NCI-H82 (cell line): ENCODE measurements around the gene MINAR2.

Source experiments
- DNase-seq: peaks from one replicate; lab custom pipeline; 2025; lab: John Stamatoyannopoulos, UW

MINAR2 gene, protein sequence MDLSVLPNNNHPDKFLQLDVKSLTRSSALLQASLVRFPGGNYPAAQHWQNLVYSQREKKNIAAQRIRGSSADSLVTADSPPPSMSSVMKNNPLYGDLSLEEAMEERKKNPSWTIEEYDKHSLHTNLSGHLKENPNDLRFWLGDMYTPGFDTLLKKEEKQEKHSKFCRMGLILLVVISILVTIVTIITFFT

GRCh38 chr5:129747572-129748407, at the start of gene MINAR2:
Gene MINAR2 (plus strand): TSS chr5:129748094. CDS start chr5:129748191, 97 bp downstream.
- DNase-seq = no peak

GRCh38 chr5:129698661-129699060, 49.2 kb upstream of the MINAR2 start:
- no peak for DNase-seq

DNA sequence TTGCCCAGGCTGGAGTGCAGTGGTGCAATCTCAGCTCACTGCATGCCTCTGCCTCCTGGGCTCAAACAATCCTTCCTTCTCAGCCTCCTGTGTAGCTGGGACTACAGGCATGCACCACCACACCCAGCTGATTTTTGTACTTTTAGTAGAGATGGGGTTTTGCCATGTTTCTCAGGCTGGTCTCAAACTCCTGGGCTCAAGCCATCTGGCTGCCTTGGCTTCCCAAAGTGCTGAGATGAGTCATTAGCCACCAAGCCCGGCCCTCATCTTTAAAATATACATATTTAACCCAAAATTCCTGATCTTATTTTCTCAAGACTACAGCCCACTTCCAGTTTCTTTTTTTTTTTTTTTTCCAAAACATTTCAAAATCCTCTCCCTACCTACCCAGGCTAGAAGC, 31.7 kb upstream of the MINAR2 start:
- no peak for DNase-seq

GRCh38 chr5:129716651-129717050, 31.2 kb upstream of the MINAR2 start:
- DNase-seq = no peak

GRCh38 chr5:129717751-129718310, 30.1 kb upstream of the MINAR2 start:
- no peak for DNase-seq

DNA sequence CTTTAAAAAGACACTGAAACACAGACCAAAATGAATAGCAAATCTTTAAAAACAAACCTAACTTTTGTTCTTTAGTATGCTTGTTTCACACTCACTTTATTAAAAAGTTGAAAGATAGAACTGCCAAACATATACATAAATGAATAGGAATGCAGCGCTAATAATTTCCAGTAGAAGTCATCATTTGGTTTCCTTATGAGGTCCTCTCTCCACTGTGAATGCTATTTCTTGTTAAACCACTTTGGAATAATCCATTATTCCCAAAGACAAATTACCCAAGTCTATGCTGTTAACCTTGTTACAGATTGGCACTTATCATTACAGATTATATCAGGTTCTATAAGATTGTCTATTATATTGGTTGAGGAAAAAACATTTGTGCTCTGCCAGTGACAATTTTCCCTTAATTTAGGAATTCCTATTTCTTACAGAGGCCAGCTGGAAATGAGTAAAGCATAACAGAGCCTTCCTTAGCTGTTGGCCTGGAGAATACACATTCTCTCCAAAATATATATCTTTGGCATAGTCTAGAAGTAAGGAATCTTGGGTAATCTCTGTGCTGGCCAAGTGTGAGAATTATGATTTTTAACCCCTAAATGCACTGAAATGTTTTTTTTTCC, 29.3 kb upstream of the MINAR2 start:
- no peak for DNase-seq

- DNase-seq = no peak
Observed at GRCh38 chr5:129724222-129724621, 23.7 kb upstream of the MINAR2 start.

GRCh38 chr5:129724647-129725046, 23.2 kb upstream of the MINAR2 start:
- DNase-seq = no peak

- no peak for DNase-seq
Observed at GRCh38 chr5:129739773-129740172, 8.1 kb upstream of the MINAR2 start.

- peak; percentile 5 for DNase-seq
Observed at GRCh38 chr5:129743541-129744187, 4.2 kb upstream of the MINAR2 start.

GRCh38 chr5:129745997-129746396, 1.9 kb upstream of the MINAR2 start:
- no peak for DNase-seq

DNA sequence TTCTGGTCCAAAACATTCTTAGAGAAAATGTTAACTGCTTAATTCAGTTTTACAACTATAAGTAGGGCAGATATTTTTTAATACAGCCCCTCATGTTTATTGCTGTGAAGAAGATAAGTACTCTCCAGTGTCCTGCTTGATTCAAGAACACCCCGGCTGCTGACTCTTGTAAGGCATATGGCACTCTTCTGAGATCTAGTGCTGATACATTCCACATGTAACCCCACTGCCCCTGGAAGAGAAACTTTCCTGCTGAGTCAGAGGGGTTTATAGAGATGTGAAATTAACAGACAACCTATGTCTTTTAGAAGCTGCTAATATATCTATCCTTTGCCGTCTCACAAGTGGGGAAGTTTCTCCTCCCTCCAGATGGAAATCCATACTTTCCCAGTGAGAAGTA, 1.0 kb upstream of the MINAR2 start:
- DNase-seq = no peak

DNA sequence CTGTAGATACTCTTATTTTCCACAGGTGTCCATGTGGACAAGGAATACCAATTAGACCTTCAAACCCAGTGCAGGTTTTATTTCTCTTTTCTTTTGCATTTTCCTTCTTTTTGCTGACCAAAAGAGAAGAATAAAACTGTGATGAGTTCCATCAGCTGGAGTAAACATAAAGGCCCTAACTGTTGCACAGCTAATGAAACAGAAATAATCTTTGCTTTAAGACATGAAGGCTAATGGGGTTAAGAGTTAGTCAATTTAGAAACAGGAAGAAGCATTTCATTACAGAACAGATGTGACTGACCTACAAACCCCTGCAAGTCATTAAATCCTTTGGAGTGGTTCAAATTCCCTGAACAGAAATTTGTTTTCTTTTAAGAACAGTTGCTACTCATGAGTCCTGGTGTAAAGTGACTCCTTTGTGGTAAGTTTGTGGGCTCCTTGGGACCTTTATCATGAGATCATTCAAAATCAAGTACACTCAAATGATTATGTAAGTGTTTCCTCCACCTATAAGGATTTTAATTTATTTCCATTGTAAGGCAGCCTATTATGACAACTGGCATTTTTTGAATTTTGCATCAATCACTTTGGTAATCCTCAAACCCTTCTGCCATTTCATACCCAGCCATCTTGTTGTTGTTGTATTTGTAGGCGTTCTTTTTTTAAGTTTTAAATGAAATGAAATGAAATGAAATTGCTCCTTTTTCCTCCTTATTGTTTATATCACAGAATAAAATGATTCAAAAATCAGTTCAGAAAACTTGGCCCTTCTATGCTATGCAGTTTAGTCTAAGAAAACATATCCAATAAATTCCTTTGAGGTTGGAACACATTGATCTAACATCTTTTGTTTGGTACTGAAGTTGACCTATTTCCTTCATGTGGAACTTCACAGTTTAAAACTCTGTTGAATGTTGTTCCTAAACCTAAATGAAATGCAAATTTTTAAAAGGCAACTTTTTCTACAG, 1.3 kb downstream of the MINAR2 start:
- no peak for DNase-seq

- no peak for DNase-seq
Observed at GRCh38 chr5:129760636-129761325, 12.9 kb downstream of the MINAR2 start.

DNA sequence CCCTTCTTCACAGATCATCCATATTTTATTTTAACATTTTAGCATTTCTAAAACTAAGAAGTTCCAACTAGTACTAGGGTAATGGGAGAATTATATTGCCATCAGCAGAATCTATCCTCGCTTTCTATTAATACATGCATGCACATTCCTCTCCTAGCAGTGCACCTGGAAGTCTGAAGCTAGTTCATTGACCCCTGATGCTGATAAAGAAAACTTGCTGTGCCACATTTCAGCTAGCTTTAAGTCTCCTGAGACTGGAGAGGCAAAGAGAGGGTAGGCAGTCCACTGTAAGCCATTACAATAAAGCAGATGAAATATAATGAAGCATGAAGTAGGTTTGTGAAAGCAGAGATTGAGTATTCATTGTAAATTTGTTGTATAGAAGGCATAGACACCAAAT, 15.8 kb downstream of the MINAR2 start:
- no peak for DNase-seq

- peak; percentile 5 for DNase-seq
Observed at GRCh38 chr5:129766798-129767197, 18.9 kb downstream of the MINAR2 start.

DNA sequence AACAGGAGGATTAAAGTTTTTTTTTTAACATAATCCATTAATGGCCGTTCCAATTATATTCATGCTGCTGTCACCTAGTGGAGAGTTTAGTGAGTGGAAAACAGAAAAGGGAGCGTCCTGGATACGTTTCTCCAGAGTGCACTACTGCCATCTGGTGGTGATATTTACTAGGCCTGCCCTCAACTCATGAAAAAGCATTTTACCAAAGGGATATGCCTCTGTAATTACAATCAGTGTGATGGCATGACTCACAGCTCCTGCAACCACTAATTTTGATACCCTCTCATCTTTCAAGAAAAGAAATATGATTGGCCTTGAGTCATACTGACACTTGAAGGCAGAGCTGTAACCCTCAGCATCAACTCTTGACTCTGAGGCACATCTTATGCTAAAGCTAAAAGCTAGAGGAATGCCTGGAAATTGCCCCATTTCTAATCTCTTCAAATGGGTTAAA, 20.1 kb downstream of the MINAR2 start:
- DNase-seq = peak; percentile 95

- DNase-seq = no peak
Observed at GRCh38 chr5:129768735-129769134, 20.8 kb downstream of the MINAR2 start.

DNA sequence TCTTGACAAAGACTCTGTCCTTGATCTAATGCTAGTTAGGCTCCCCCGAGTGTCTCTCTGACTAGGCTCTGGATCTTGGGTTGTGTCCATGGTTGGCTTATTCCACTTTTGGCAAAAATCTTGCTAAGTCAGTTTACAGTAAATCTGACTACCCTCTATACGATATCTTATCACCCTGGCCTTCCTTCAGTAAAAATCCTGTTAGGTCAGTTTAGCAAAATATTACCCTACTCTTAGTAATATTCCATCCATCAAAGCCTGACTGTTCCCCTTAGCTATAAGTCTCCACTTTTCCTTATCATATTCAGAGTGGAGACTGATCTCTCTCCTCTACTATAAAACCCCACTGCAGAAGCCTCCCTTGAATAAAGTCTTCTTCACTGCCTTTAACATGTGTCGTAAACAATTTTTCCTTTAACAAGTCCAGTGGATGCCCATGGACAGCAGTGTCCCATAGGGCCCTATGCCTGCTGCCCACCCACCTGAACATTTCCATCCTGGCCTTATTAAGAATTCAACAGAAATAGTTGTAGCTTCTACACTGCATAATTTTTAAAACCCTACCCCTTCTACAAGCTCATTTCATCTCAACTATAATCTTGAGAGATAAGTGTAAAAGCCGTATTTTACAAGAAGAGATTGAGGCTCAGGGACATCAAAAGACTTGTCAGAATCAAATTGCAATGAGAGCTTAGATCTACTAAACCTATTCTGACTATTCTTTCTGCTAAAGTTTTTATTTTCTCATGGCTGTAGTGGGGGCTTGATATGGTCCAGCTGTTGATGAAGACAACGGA, 22.3 kb downstream of the MINAR2 start:
- no peak for DNase-seq
